Spleen (tissue), 7 donors: ENCODE measurements around the gene C21orf58.
"Not testable (repeated sequence)": the region's sequence is repeated elsewhere in the genome, so short reads cannot be mapped to it uniquely, and the experiment has no call there.

Experiments
- POLR2A ChIP-seq, 3 donors: fragments of 450-650 bp; IDR thresholded peaks; one replicate each; pipeline ENCODE4 v1.5.1; 2017; ENCODE audit warnings: antibody characterized with exemption in 3 of 3, mild to moderate bottlenecking in 1 of 3
- TF ChIP-seq, protein P1 (sequence below), 11 experiments: fragments of 200-600 bp in 7 of 11; fragments of 450-650 bp in 4 of 11; sonication (generic) in 4 of 11; IDR thresholded peaks in 8 of 11; conservative IDR thresholded peaks in 3 of 11; 1 replicate in 7 of 11; 2 replicates in 4 of 11; pipeline versions ENCODE4 v1.4.0 to v1.8.0; 2016 to 2021; ENCODE audit warnings: antibody characterized with exemption in 11 of 11, inconsistent platforms in 4 of 11, mild to moderate bottlenecking in 1 of 11
- donor health status: DM: no; HTN: no; CAD: no; lungs with moderate emphysema.
- donor health status: DM: no; HTN: no; CAD: no.
- donor health status: DM: no; HTN: no; CAD: no.

DNA sequence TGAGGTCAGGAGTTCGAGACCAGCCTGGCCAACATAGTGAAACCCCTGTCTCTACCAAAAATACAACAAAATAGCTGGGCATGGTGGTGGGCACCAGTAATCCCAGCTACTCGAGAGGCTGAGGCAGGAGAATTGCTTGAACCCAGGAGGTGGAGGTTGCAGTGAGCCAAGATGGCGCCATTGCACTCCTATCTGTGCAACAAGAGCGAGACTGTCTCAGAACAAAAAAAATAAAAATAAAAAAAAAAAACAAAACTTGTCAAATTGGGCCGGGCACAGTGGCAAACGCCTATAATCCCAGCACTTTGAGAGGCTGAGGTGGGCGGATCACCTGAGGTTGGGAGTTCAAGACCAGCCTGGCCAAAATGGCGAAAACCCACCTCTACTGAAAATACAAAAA lies 13.4 kb downstream of the C21orf58 start:
- TF ChIP-seq, protein P1, sequence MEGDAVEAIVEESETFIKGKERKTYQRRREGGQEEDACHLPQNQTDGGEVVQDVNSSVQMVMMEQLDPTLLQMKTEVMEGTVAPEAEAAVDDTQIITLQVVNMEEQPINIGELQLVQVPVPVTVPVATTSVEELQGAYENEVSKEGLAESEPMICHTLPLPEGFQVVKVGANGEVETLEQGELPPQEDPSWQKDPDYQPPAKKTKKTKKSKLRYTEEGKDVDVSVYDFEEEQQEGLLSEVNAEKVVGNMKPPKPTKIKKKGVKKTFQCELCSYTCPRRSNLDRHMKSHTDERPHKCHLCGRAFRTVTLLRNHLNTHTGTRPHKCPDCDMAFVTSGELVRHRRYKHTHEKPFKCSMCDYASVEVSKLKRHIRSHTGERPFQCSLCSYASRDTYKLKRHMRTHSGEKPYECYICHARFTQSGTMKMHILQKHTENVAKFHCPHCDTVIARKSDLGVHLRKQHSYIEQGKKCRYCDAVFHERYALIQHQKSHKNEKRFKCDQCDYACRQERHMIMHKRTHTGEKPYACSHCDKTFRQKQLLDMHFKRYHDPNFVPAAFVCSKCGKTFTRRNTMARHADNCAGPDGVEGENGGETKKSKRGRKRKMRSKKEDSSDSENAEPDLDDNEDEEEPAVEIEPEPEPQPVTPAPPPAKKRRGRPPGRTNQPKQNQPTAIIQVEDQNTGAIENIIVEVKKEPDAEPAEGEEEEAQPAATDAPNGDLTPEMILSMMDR (IDR thresholded peaks at IDR 0.05 in 8 of 11, conservative IDR thresholded peaks at IDR 0.05 in 3 of 11): not testable (repeated sequence)
- TF ChIP-seq POLR2A (IDR thresholded peaks at IDR 0.05): not testable (repeated sequence)
